ENCODE measurements around the gene CDC14A.

DNA sequence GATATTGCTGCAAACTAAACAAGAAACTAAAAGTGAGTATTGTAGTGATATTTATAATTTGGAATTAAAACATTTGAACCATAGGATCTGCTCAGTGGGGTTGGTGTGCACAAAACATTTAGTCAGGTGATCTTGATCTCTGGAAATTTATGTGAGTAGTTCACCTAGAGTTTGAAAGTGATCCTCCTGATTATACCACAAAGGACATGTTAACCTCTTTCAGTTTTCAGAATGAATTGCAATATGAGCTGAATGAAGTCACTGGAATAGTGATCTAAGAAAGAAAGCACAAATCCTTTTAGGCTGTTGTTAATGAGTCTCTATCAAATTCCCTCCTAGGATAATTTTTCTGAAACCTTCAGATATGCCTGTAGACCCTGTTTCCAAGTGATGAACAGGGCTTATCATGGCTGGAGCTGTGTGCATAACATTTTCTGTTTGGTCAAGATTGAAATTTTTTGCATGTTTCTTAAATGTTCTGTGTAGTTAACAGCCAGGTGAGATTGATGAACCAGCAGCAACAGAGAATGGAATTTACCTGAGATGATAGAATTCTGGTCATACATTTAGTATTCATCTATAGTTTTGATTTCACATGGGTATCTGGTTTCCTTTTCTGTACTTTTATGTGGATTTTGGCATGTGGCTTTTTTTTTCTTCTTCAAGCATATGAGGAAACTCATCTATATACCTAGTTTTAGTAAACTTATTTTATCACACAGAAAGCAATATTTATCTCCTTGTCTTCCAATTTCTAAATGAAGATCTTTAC lies 25.5 kb downstream of the CDC14A start:
- no peak for TF ChIP-seq CTCF (IDR thresholded peaks at IDR 0.05; ENCODE audit: poor library complexity, severe bottlenecking)
- TF ChIP-seq, protein P1, sequence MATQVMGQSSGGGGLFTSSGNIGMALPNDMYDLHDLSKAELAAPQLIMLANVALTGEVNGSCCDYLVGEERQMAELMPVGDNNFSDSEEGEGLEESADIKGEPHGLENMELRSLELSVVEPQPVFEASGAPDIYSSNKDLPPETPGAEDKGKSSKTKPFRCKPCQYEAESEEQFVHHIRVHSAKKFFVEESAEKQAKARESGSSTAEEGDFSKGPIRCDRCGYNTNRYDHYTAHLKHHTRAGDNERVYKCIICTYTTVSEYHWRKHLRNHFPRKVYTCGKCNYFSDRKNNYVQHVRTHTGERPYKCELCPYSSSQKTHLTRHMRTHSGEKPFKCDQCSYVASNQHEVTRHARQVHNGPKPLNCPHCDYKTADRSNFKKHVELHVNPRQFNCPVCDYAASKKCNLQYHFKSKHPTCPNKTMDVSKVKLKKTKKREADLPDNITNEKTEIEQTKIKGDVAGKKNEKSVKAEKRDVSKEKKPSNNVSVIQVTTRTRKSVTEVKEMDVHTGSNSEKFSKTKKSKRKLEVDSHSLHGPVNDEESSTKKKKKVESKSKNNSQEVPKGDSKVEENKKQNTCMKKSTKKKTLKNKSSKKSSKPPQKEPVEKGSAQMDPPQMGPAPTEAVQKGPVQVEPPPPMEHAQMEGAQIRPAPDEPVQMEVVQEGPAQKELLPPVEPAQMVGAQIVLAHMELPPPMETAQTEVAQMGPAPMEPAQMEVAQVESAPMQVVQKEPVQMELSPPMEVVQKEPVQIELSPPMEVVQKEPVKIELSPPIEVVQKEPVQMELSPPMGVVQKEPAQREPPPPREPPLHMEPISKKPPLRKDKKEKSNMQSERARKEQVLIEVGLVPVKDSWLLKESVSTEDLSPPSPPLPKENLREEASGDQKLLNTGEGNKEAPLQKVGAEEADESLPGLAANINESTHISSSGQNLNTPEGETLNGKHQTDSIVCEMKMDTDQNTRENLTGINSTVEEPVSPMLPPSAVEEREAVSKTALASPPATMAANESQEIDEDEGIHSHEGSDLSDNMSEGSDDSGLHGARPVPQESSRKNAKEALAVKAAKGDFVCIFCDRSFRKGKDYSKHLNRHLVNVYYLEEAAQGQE (IDR thresholded peaks at IDR 0.05; ENCODE audit: borderline replicate concordance), result no peak
